IPS DF 4.7 (cell line): ENCODE measurements around the gene CALR.
"Not testable (repeated sequence)": the region's sequence is repeated elsewhere in the genome, so short reads cannot be mapped to it uniquely, and the experiment has no call there.

Source experiments
- DNase-seq: peaks from one replicate; pipeline ENCODE4 v3.0.0-alpha.2; 2013; ENCODE audit warnings: low spot score; ENCODE audit errors: extremely low read depth

Gene CALR

GRCh38 chr19:12952488-12953137, 14.2 kb downstream of the CALR start:
- no peak for DNase-seq

DNA sequence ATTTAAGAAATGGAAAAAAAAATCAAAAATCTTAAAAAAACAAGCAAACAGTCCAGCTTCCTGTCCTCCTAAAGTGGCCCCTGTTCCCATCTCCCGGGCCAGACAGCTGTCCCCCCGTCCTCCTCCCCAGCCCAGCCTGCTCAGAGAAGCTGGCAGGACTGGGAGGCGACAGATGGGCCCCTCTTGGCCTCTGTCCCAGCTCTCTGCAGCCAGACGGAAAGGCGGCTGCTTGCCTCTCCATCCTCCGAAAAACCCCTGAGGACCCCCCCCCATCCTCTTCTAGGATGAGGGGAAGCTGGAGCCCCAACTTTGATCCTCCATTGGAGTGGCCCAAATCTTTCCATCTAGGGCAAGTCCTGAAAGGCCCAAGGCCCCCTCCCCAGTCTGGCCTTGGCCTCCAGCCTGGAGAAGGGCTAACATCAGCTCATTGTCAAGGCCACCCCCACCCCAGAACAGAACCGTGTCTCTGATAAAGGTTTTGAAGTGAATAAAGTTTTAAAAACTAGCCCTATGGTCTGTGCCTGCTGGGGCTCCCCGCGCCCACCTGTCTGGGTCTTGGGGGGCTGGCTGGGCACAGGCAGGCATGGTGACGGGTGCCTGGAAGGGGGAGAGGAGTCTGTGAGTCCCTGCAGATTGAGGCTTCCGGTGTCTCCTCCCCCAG, 14.9 kb downstream of the CALR start:
- DNase-seq, result no peak

DNA sequence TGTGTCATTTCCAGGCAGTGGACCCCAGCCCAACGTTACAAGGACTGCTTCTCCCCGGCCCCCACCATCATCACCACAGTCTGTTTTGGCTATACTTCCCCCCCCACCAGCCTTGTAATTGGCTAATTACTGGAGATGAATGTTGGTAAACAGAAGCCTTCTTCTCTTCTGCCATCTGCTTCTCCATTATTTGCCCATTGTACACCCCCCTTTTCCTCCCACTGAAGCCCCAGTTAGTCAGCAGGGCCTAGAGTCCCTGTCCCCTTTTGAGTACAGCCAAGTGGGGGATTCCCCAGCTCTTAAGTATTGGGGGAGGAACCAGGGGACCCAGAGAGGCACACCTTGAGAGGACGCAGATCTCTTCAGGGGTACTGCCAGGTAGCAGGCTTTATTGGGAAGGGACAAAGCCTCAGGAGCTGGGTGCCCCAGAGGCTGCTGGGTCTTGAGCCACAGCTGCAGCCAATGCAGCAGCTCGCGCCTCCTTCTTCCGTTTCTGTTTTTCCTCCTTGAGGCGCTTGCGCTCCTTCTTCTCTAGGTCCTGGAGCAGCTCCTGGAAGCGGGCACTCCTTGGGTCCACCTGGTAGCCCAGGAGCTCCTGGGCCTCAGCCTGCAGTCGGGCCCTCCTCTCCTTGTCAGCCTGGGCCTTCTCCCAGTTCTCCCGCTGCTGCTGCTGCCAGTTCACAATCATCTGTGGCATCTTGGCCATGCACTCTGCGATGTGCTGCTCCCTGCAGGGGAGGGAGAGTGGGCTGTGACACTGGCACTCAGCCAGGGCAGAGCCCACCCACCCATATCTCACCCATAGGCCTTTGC, 15.6 kb downstream of the CALR start:
- DNase-seq, result no peak

- no peak for DNase-seq
These were observed 16.2 kb downstream of the CALR start for GRCh38 chr19:12954612-12954962.

DNA sequence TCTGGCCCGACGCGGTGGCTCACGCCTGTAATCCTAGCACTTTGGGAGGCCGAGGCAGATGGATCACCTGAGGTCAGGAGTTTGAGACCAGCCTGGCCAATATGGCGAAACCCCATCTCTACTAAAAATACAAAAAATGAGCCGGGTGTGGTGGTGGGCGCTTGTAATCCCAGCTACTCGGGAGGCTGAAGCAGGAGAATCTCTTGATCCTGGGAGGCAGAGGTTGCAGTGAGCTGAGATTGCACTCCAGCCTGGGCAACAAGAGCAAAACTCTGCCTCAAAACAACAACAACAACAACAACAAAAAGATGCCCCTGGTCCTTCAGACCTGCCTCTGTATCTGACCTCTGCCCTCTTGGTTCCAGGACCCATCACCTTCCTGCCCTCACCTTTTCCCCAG, 17.2 kb downstream of the CALR start:
- not testable (repeated sequence) for DNase-seq

GRCh38 chr19:12955996-12956395, 17.6 kb downstream of the CALR start:
- no peak for DNase-seq

GRCh38 chr19:12956446-12957388, 18.3 kb downstream of the CALR start, which contains the start of gene GADD45GIP1:
Gene GADD45GIP1, minus strand, starts transcription at chr19:12957223. Its CDS starts 11 bp downstream, at chr19:12957212.
- no peak for DNase-seq

DNA sequence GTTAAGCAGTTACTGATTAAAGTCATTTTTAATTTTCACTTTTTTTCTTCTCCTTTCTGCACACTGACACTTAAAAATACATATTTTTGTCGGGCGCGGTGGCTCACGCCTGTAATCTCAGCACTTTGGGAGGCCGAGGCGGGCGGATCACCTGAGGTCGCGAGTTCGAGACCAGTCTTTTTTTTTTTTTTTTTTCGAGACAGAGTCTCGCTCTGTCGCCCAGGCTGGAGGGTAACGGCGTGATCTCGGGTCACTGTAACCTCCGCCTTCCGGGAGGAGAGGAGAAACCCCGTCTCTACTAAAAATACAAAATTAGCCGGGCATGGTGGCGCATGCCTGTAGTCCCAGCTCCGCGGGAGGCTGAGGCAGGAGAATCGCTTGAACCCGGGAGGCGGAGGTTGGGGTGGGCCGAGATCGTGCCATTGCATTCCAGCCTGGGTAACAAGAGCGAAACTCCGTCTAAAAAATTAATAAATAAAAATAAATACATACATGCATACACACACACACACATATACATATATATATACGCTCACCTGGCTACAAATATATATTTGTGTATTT, 19.1 kb downstream of the CALR start:
- not testable (repeated sequence) for DNase-seq

- no peak for DNase-seq
These were observed 21.1 kb downstream of the CALR start for GRCh38 chr19:12959481-12959880.

DNA sequence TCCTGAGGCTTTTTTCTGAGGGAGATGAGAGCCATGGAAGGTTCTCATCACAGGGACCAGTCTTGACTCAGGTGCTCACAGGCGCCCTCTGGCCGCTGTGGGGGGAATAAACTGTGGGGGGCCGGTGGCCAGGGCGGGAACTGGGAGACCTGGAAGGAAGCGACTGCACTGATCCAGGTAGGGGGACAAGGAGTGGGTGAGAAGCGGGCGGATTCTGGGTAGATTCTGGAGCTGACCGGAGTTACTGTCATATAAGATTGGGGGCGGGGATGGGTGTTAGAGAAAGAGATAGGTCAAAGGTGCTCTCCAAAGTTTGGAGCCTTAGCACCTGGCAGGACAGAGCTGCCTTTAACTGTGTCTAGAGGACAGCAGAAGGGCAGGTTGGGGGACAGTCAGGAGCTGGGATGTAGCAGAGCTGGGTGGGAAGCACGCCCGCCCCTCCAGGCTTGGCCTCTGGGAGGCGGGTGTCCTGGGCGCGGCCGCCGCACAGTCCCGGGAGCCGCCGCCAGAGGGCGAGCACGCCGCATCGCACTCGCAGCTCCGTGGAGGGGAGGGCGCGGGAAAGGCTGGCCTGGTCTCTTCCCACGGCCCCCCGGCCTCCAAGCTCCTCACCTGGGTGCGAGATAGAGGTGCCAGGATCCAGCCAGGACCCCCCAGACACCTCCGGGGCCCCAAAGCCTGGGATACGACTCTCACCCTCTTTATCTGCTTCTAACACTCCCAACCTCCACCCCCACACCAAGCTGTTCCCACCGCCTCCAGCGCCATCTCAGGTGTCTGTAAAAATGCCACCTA, 26.8 kb downstream of the CALR start:
- no peak for DNase-seq

DNA sequence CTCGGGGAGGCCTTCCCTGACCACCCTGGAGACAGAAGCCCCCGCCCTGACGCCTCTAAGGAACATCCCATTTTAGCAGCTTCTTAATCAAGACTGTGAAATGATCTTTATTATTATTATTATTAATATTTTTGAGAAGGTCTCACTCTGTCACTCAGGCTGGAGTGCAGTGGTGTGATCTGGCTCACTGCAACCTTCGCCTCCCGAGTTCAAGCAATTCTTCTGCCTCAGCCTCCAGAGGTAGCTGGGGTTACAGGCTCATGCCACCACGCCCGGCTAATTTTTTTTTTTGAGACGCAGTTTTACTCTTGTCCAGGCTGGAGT, 27.4 kb downstream of the CALR start:
- no peak for DNase-seq

- no peak for DNase-seq
These were observed 29.5 kb downstream of the CALR start for GRCh38 chr19:12967907-12968306.

- no peak for DNase-seq
These were observed 31.0 kb downstream of the CALR start, which contains the start of gene DAND5 for GRCh38 chr19:12969292-12969988. Gene DAND5, plus strand, starts transcription at chr19:12969576. Its CDS starts 85 bp downstream, at chr19:12969661.

- DNase-seq, result no peak
These were observed 31.8 kb downstream of the CALR start for GRCh38 chr19:12970070-12970820.

DNA sequence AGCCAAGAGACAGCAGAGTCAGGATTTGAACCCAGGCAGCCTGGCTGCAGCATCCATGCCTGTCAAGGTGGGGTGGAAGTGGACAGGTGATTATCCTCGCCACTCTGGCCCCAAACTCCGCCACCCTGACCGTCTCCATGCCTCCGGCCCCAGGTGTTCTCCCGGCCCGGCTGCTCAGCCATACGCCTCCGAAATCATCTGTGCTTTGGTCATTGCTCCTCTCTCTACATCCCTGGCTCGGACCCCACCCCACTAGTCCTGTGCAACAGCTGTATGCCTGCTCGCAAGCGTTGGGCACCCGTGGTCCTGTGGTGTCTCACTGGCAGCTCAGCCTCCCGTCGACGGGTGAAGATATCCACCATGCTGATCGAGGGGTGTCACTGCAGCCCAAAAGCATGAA, 34.8 kb downstream of the CALR start:
- DNase-seq, result no peak

- DNase-seq, result no peak
These were observed 36.2 kb downstream of the CALR start for GRCh38 chr19:12974301-12975220.

DNA sequence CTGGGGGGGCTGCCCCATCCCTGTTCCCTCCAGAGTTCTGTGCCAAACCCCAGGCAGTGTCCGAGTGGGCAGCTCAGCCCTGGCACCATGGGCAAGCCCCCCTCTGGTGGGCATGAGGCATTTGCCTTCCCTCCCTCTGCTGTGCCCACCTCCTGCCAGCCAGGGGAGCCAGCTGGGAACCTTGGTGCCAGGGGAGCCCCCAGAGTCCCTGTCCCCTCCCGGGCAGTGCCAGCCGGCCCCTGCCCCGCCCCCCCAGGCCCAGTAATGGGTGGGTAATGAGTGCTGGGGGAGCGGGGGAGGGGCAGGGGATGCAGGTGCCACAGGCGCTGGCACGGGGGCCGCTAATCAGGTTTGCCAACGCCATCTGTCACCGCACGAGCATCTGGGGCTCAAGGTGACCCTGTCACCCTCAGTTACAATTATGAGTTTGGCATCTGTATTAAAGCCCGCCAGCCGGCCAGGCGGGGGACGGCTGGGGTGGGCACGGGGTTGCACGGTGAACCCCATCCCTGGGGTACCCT, 36.9 kb downstream of the CALR start:
- DNase-seq, result no peak
